Activated CD8-positive, alpha-beta memory T cell treated with anti-CD3 and anti-CD28 coated beads, Interleukin-2, amount 50 U/mL, for 24 hours (primary cell): ENCODE data around the gene SLC14A1.
"Not testable (repeated sequence)": the region's sequence is repeated elsewhere in the genome, so short reads cannot be mapped to it uniquely, and the experiment has no call there.

Experiments
- DNase-seq: peaks from one replicate; pipeline ENCODE4 v3.0.0-alpha.2; 2020; ENCODE audit errors: extremely low read depth

The SLC14A1 gene

GRCh38 chr18:45757644-45758043 lies 33.7 kb downstream of the SLC14A1 start:
- DNase-seq: not testable (repeated sequence)

GRCh38 chr18:45760462-45761036 lies 36.6 kb downstream of the SLC14A1 start:
- DNase-seq: no peak

- no peak for DNase-seq
These were observed 37.6 kb downstream of the SLC14A1 start for GRCh38 chr18:45761512-45762114.

GRCh38 chr18:45764000-45764686 lies 40.2 kb downstream of the SLC14A1 start:
- no peak for DNase-seq

- DNase-seq: no peak
These were observed 41.8 kb downstream of the SLC14A1 start for GRCh38 chr18:45765796-45766195.

- no peak for DNase-seq
These were observed 47.9 kb downstream of the SLC14A1 start for GRCh38 chr18:45771587-45772480.

GRCh38 chr18:45774065-45774521 lies 50.1 kb downstream of the SLC14A1 start:
- no peak for DNase-seq

GRCh38 chr18:45775241-45775676 lies 51.3 kb downstream of the SLC14A1 start:
- no peak for DNase-seq

GRCh38 chr18:45775743-45776142 lies 51.8 kb downstream of the SLC14A1 start:
- no peak for DNase-seq

- DNase-seq: no peak
These were observed 53.4 kb downstream of the SLC14A1 start for GRCh38 chr18:45777393-45777792.

GRCh38 chr18:45780568-45780967 lies 56.6 kb downstream of the SLC14A1 start:
- no peak for DNase-seq

GRCh38 chr18:45782662-45783061 lies 58.7 kb downstream of the SLC14A1 start:
- no peak for DNase-seq

GRCh38 chr18:45783097-45784075 lies 59.4 kb downstream of the SLC14A1 start:
- no peak for DNase-seq

- DNase-seq: no peak
These were observed 61.2 kb downstream of the SLC14A1 start for GRCh38 chr18:45785134-45785533.

- DNase-seq: no peak
These were observed 63.0 kb downstream of the SLC14A1 start for GRCh38 chr18:45786941-45787340.

- DNase-seq: no peak
These were observed 63.4 kb downstream of the SLC14A1 start for GRCh38 chr18:45787346-45787745.

- DNase-seq: no peak
These were observed 64.9 kb downstream of the SLC14A1 start for GRCh38 chr18:45788861-45789260.

GRCh38 chr18:45792506-45793263 lies 68.7 kb downstream of the SLC14A1 start:
- no peak for DNase-seq

- no peak for DNase-seq
These were observed 69.4 kb downstream of the SLC14A1 start for GRCh38 chr18:45793264-45793965.
